HG03060 (cell line): ENCODE data around the gene TSHZ2.

ENCODE experiments used
- ATAC-seq: cut with Tn5 transposase; IDR thresholded peaks from one replicate; pipeline ENCODE4 v1.9.1; 2021; ENCODE audit warnings: low read depth, moderate number of reproducible peaks; ENCODE audit not compliant: unreplicated experiment

TSHZ2 gene

GRCh38 chr20:53053595-53053994 is 81.4 kb downstream of the TSHZ2 start:
- ATAC-seq = no peak

- no peak for ATAC-seq
Measured at GRCh38 chr20:53055367-53056067, 83.4 kb downstream of the TSHZ2 start.

- no peak for ATAC-seq
Measured at GRCh38 chr20:53057579-53057978, 85.4 kb downstream of the TSHZ2 start.

- ATAC-seq = no peak
Measured at GRCh38 chr20:53059848-53060247, 87.7 kb downstream of the TSHZ2 start.

GRCh38 chr20:53061192-53062108 is 89.3 kb downstream of the TSHZ2 start:
- no peak for ATAC-seq

- ATAC-seq = no peak
Measured at GRCh38 chr20:53064935-53065334, 92.8 kb downstream of the TSHZ2 start.

GRCh38 chr20:53068241-53068640 is 96.1 kb downstream of the TSHZ2 start:
- no peak for ATAC-seq

GRCh38 chr20:53069132-53069531 is 97.0 kb downstream of the TSHZ2 start:
- no peak for ATAC-seq

GRCh38 chr20:53070224-53070623 is 98.1 kb downstream of the TSHZ2 start:
- ATAC-seq = no peak

GRCh38 chr20:53070706-53071392 is 98.7 kb downstream of the TSHZ2 start:
- no peak for ATAC-seq

GRCh38 chr20:53071833-53072232 is 99.7 kb downstream of the TSHZ2 start:
- ATAC-seq = no peak

- ATAC-seq = no peak
Measured at GRCh38 chr20:53072923-53073579, 100.9 kb downstream of the TSHZ2 start.

- ATAC-seq = no peak
Measured at GRCh38 chr20:53073636-53074415, 101.7 kb downstream of the TSHZ2 start.

- no peak for ATAC-seq
Measured at GRCh38 chr20:53074811-53075314, 102.7 kb downstream of the TSHZ2 start.

- ATAC-seq = no peak
Measured at GRCh38 chr20:53076668-53077067, 104.5 kb downstream of the TSHZ2 start.

- no peak for ATAC-seq
Measured at GRCh38 chr20:53077373-53078205, 105.4 kb downstream of the TSHZ2 start.

GRCh38 chr20:53078761-53079160 is 106.6 kb downstream of the TSHZ2 start:
- no peak for ATAC-seq

- no peak for ATAC-seq
Measured at GRCh38 chr20:53079261-53079691, 107.1 kb downstream of the TSHZ2 start.
